ENCODE results near the gene CYP2U1.

DNA sequence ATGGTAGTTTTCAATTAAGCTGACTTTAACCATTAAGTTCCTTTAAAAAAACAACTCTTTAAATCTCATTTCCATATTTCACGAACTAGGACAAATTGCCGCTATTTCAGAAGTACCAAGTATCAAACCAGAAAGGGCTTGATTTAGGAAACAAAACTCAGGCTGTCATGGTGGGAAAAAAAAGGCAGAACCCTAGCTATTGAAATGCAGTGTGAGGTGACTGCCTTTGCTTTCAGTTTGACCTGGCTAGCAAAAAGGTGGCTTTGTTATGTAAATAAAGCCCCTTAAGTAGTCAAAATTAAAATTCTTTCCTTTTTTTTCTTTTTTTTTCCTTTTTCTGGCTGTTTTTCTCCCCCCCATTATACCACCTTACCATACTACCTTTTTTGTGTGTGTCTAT lies 40.6 kb upstream of the CYP2U1 start:
- TF ChIP-seq CTCF (IDR thresholded peaks at IDR 0.05) (no peak), POLR2AphosphoS5 (IDR thresholded peaks at IDR 0.05) (no peak), POLR2A (IDR thresholded peaks at IDR 0.05) (no peak)
